Measurements from ENCODE around the gene GNAI3.

DNA sequence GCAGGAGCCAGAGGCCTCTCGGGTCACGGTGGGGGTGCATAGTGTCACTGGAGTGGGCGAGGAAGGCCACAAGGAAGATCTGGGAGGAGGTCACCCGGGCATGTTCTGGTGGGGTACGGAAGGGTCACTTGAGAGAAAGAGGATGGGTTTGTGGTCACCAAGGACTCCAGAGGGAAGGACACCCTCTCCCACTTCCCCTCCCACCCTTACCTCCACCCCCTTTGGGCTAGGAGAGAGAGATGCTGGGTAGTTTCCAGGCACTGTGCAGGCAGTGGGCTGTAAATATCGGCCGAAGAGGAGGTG, 39.6 kb upstream of the GNAI3 start:
- TF ChIP-seq CTCF (CRISPR knock-in tag; IDR thresholded peaks at IDR 0.05) (no peak), POLR2AphosphoS2 (IDR thresholded peaks at IDR 0.05; ENCODE audit: low read depth, low read length) (no peak), RCOR2 (CRISPR knock-in tag; IDR thresholded peaks at IDR 0.05) (no peak), TAF15 (IDR thresholded peaks at IDR 0.05; ENCODE audit: low read depth, low read length, poor library complexity, severe bottlenecking) (no peak), ESRRA (CRISPR knock-in tag; IDR thresholded peaks at IDR 0.05; ENCODE audit: low read depth) (no peak), NR2F6 (IDR thresholded peaks at IDR 0.05) (no peak), NR2F6 (CRISPR knock-in tag; IDR thresholded peaks at IDR 0.05) (no peak)
- TF ChIP-seq, protein P1, sequence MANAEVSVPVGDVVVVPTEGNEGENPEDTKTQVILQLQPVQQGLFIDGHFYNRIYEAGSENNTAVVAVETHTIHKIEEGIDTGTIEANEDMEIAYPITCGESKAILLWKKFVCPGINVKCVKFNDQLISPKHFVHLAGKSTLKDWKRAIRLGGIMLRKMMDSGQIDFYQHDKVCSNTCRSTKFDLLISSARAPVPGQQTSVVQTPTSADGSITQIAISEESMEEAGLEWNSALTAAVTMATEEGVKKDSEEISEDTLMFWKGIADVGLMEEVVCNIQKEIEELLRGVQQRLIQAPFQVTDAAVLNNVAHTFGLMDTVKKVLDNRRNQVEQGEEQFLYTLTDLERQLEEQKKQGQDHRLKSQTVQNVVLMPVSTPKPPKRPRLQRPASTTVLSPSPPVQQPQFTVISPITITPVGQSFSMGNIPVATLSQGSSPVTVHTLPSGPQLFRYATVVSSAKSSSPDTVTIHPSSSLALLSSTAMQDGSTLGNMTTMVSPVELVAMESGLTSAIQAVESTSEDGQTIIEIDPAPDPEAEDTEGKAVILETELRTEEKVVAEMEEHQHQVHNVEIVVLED (CRISPR knock-in tag; IDR thresholded peaks at IDR 0.05; ENCODE audit: borderline replicate concordance) = no peak
